ENCODE measurements around the gene CDC37. TPM values are rescaled to one million over a fixed set of nuclear protein-coding genes. Genes with fewer than 3 reads are reported as not detected.

Gene CDC37
- total RNA-seq: 128 TPM

DNA sequence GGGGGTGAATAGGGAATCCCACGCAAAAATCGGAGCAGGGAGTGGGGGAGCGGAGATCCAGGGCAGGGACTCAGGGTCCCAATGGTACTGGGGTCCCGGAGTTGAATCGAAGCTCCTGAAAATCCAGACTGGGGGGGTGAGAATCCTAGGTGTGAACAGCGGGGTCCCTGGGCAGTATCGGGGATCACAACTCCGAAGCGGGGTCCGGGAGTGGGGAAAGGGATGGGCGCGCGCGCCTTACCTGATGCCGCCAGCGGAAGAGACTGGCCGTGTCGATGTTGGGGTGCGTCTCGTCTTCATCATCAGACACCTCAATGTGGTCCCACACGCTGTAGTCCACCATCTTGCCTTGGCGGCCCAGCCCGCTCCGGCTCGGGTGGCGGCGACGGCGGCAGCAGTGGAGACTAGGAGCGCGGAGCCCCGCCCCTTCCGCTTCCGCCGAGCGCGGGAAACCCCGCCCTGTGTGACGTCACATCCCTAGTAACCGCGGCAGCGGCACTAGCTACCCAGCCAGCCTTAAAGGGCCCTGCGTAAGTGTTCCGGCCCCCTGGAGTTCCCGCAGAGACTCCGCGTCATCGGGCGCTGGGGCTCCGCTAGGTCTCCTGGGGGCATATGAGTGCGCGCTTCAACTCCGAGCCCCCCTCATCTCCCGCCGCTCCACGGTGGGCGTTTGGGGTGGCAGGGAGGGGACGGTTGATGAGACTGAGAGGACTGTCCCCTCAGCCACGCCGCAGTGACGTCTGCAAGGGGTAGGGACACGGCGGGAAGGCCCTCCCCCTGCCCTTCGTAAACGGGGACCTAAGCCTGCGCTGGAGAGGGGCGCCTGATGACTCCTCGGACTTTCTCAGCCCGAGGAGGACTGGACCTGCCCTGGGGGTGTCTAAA is at the start of gene CDC37:
CDC37 (minus strand) TSS at position 406 of the 885 bp plus-strand sequence; CDS start at position 343, 63 bp downstream.
- ATAC-seq: peak; percentile 98
- intact Hi-C loops (cut with DNase I): no loop called here
- peak; percentile 98 for DNase-seq (ENCODE audit: low spot score)

DNA sequence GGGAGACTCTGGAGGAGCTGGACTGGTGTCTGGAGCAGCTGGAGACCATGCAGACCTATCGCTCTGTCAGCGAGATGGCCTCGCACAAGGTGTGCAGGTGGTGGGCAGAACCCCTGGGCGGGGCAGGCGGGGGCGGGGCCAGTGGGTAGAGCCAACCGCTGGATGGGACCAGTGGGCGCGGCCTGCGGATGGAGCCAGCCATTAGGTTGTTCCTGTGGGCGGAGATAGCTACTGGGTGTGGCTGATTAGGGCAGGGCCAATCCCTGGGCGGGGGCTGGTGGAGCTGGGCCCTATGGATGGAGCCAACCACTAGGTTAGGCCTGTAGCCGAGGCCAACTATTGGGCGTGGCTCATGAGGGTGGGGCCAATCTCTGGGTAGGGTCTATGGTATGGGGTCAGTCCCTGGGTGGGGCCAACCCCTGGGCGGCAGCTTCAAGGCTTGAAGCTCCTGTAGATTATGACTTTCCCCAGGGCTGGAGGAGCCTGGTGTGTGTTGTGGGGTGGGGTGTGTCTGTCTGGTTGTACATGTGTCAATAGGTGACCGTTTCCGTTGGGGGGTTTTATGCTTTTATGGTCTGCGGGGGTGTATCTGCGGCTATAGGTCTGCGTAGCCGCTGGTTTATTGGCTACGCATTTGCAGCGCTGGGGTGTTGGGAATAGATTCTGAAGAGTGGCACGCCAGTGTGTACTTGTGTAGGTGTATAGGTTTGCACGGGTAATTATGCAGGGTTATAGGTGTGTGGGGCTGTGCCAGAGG is 47.7 kb upstream of the CDC37 start:
- DNase-seq (ENCODE audit: low spot score) (no peak), ATAC-seq (no peak)
- intact Hi-C loops (cut with DNase I): no loop called here

DNA sequence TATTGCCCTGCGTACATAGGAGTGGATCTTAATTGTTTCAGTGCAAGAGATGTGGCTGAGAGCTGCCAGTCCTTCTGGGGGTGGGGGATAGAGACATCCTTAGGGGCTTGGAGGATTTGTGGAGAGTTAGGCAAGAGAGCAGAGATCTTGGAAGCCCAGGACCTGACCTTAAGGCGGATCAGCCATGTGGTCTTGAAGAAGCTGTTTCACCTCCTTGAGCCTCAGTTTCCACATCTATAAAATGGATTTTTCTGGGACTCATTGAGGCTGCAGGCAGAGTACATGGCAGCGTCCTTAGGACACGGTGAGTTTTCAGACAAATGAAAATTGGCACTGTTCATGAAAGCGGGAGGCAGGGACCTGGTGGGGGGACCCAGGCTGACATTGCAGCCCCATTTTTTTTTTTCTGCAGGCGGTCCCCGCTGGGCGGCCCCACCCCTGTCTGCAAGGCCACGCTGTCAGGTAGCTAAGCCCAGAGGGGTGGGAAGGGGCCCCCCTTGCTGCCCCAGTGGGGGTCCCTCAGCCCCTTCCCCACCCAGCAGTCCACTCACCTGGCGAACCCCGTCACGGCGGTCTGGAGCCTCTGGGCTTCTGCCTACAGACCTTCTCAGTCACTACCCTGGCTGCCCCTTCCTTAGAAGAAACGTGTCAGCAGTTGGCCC is 47.0 kb upstream of the CDC37 start:
- ATAC-seq (no peak), DNase-seq (ENCODE audit: low spot score) (no peak)
- intact Hi-C loops (cut with DNase I): no loop called here

DNA sequence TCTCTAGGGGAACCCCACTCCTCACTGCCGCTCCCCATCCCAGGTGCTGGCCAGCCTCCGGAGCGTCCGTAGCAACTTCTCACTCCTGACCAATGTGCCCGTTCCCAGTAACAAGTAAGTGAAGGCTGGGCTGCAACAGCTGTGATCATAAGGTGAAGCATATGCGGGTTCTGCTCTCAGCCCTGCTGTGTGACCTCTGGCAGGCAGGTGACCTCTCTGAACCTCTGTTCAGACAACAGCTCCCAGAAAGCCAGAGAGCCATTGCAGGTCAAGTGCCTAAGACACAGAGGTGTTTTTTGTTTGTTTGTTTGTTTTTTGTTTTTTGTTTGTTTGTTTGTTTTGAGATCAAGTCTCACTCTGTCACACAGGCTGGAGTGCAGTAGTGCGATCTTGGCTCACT is 45.7 kb upstream of the CDC37 start:
- ATAC-seq (no peak), DNase-seq (ENCODE audit: low spot score) (no peak)
- intact Hi-C loops (cut with DNase I): no loop called here

DNA sequence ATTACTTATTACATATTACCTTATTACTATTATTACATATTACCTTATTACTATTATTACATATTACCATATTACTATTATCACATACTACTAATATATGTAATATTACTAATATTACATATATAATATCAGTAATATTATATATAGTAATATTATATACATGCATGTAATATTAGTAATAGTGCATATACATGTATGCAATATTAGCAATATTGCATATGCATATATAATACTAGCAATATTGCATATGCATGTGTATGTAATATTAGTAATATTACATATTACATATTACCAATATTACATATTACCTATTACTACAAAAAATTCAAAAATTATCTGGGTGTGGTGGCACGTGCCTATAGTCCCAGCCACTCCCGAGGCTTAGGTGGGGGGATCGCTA is 39.4 kb upstream of the CDC37 start:
- intact Hi-C loops (cut with DNase I): no loop called here
- DNase-seq (ENCODE audit: low spot score) (no peak), ATAC-seq (no peak)

DNA sequence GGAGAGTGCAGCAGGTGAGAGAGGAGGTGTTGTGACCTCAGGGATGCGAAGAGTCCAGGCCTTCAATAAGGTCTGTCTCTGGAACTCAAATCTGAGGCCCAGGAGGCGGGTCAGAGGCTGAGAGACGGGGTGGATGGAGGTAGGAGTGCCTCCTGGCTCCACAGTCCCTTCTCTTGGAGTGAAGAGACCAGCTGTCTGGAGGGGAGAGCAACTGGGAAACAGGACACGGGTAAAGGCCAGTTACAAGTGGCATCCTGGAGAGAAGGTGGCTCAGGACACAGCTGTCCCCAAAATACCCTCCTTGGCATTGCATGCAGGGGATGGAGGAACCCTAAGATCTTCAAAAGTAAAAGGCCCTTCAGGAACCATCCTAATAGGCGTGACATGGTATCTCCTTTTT is 36.2 kb upstream of the CDC37 start:
- no peak for ATAC-seq
- intact Hi-C loops (cut with DNase I): no loop called here
- no peak for DNase-seq (ENCODE audit: low spot score)

DNA sequence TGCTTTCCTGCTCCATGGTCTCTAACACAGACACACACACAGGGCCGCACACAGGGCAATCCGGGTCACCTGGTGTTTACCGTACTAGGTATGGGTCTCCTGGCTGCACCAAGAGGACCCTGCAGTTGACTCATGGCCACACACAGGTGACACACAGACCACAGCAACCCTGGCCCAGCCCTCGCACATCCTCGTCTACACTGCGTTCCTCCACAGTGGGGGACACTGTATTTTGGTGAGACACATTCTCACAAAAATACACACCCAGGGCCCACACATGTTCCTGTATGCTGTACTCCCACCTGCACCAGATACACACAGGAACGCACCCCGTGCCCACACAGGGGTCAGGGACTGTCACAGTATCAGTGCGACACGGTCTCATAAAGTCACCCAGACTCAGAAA is 29.8 kb upstream of the CDC37 start:
- no peak for DNase-seq (ENCODE audit: low spot score)
- no peak for ATAC-seq
- intact Hi-C loops (cut with DNase I): no loop called here

DNA sequence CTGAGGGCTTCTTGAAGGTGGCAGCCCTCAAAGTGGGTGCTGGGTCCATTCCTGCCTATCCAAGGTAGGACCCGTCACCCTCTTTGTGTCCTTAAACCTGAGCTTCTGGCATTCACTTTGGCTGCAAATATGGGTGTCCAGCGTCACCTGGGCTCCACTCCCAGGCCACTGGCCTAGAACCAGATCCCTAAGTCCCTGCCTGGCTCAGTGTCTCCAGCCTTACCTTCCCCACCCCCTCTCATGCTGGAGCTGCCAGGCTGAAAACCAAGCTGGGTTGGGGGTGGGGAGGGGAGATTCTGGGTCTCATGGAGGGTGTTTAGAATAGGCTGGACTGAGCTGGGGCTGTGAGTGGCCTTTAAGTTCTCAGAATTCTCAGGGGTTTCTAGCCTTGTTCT is 29.4 kb upstream of the CDC37 start:
- ATAC-seq: no peak
- intact Hi-C loops (cut with DNase I): no loop called here
- DNase-seq (ENCODE audit: low spot score): no peak

DNA sequence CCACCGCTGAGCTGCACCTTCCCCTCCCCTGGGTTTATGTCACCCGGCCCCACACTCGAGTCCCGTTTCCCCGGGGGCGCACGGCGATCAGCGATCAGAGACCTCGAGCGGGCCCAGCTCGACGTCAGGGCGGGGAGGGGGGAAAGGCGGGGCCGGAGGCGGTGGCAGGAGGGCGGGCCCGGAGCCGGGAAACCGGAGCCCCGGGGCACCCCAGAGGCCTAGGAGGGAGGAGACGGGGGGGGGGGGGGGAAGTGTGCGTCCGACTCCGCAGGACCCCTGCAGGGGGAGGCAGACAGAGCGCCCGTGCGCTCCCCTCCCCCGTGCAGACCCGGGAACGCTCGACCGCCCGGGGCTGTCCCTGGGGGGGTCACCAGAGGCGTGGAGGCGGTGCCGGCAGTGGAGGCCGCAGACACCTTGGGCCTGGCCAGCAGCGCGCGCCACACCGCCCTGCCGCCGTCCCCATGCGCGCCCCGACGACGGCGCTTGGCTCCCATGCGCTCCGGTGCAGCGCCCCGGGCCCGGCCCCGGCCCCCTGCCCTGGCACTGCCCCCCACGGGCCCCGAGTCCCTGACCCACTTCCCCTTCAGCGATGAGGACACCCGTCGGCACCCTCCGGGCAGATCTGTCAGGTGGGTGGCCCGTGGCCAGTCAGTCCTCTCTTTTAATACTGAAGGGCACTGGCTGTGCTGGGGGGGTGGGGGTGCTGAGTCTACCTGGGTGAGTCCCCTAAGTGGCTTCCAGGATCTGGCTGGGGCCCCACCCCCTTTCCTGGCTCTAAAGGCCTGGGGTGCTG is 28.8 kb upstream of the CDC37 start:
- intact Hi-C loops (cut with DNase I): no loop called here
- DNase-seq (ENCODE audit: low spot score) (peak; percentile 84), ATAC-seq (peak; percentile 80)

DNA sequence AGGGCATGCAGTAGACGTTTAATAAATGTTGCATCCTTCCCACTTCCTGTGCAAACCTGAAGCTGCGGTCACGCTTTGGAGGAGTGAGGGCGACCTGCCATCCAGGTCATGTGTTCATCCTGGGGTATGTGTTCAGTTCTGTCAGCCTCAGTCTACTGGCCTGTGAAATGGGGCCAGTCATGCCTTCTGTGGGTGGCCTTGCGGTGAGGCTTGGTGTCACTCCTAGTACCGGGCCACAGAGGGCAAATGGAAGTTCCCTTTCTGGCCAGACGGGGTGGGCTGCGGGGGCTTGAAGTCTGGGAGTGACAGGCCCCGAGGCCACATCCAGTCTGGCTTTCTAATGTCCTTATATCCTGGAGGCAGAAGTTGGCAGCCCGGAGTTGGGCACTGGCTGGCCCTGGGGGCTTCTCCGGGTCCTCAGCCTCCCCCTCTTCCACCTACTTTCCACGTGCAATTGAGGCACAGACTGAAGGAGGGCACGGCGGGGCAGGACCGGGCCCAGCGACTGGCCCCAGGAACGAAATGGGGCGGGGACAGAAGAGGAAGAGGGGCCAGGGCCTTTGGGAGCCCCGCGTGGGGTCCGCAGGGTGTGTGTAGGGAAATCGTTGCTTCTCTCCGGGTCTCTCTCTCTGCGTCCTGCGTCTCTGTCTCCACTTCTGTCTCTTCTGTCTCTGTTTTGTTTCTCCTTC is 28.1 kb upstream of the CDC37 start:
- intact Hi-C loops (cut with DNase I): no loop called here
- ATAC-seq: peak; percentile 23
- DNase-seq (ENCODE audit: low spot score): no peak

DNA sequence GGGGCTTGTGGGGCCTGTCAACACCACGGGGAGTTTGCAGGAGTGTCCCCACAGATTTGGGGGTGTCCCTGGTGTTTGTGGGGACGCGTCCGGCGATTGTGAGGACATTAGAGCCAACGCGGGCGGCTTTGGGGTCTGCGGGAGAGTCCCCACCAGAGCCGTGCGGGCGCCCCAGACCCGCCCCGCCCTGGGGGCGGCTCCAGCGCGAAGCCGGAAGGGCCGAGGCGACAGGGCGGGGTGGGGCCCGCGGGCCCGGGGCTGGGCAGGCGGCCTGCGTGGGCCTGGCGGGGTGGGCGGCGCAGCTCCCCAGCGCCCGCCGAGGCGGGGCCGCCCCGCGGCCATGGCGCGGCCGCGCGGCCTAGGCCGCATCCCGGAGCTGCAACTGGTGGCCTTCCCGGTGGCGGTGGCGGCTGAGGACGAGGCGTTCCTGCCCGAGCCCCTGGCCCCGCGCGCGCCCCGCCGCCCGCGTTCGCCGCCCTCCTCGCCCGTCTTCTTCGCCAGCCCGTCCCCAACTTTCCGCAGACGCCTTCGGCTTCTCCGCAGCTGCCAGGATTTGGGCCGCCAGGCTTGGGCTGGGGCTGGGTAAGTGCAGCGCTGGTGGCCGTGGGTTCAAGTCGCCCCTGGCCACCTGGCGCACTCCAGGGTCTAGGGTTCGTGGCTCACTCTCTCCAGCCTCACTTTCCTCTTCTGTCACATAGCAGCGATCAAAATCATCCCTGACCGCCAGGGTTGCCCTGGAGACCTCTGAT is 27.3 kb upstream of the CDC37 start:
- DNase-seq (ENCODE audit: low spot score) (no peak), ATAC-seq (peak; percentile 79)
- intact Hi-C loops (cut with DNase I): no loop called here

DNA sequence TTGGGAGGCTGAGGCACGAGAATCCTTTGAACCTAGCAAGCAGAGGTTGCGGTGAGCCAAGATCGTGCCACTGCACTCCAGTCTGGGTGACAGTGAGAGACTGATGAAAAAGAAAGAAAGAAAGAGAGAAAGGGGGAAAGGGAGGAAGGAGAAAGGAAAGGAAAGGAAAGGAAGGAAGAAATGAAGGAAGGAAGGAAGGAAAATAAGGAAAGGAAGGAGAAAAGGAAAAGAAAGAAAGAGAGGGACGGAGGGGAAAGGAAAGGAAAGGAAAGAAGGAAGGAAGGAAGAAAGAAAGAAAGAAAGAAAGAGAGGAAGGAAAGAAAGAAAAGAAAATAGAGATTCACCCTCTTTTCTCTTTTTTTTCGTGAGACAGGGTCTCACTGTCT is 25.6 kb upstream of the CDC37 start:
- no peak for DNase-seq (ENCODE audit: low spot score)
- intact Hi-C loops (cut with DNase I): no loop called here
- no peak for ATAC-seq

DNA sequence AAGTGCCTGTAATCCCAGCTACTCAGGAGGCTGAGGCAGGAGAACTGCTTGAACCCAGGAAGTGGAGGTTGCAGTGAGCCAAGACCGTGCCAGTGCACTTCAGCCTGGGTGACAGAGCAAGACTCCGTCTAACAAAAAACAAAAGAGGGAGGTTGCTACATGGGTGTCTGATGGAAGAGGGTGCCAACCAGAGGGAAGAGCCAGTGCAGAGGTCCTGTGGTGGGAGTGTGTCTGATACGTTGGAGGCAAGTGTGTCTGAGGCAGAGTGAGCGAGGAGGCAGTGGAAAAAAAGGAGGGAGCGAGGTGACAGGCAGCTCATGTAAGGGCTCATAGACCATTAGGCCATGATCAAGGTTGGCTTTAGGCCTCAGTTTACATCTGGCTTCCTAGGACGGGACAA is 23.8 kb upstream of the CDC37 start:
- no peak for ATAC-seq
- DNase-seq (ENCODE audit: low spot score): no peak
- intact Hi-C loops (cut with DNase I): no loop called here

DNA sequence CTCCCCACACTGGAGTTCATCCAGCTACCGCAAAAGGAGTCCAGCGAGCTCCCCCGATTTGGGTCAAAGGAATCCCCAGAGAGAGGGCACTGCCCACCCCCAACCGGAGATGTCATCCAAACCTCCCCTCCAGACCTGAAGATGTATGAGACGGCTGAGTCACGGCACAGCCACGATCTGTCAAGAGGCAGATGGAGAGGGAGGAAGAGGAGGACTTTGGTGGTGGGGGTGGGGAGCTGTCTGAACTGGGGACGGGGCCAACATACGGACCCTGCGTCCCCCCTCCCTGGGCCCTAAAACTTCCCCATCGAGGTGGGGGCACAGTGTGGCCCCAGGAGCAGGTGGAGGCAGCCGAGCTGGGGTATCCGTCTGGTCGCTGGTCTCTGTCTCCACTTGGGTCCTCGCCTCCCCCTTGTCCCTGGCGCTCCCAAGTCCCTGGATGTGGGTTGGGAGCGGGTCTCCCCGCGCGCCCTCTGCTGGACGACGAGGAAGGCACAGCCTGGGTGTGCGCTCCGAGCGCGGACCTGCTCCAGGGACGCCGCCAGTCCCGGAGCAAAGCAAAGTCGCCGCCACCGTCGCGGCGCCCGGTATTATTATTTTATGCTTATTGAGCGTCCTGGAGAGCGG is 20.8 kb upstream of the CDC37 start:
- peak; percentile 90 for ATAC-seq
- peak; percentile 89 for DNase-seq (ENCODE audit: low spot score)
- intact Hi-C loops (cut with DNase I): no loop called here

DNA sequence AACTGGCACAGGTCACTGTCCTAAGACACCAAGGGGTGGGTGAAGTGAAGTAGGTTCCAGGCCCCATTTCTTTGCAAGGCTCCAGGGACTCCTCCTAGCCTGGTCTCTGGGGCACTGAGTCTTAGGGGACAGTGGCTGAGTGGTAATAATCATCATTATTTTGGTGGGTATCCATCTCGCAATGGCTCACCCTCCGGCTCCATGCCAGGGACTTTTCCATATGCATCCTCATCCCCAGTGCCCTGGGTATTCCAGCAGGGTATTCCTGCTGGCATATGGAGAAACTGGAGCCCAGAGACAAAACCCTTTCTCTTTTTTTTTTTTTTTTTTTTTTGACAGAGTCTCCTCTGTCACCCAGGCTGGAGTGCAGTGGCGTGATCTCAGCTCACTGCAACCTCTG is 19.5 kb upstream of the CDC37 start:
- DNase-seq (ENCODE audit: low spot score) (no peak), ATAC-seq (no peak)
- intact Hi-C loops (cut with DNase I): no loop called here

DNA sequence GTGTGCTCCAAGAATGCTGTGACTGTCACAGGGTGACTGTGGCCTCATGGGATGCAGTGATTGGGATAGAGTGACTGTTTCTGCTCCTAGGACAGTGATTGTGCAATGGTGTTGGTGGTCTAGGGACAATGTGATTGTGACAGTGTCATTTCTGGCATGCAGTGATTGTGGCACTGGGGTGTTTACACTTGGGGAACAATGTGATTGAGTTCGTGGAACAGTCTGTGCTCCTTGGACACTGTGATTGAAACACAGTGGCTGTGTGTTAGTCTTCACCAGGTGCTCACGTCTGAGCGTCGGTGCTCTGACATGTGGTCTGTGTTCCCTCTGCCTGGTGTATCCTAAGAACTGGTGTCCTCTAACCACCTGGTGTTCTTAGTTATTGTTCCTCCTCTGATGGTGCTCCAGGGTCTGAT is 18.7 kb upstream of the CDC37 start:
- intact Hi-C loops (cut with DNase I): no loop called here
- DNase-seq (ENCODE audit: low spot score) (no peak), ATAC-seq (no peak)

DNA sequence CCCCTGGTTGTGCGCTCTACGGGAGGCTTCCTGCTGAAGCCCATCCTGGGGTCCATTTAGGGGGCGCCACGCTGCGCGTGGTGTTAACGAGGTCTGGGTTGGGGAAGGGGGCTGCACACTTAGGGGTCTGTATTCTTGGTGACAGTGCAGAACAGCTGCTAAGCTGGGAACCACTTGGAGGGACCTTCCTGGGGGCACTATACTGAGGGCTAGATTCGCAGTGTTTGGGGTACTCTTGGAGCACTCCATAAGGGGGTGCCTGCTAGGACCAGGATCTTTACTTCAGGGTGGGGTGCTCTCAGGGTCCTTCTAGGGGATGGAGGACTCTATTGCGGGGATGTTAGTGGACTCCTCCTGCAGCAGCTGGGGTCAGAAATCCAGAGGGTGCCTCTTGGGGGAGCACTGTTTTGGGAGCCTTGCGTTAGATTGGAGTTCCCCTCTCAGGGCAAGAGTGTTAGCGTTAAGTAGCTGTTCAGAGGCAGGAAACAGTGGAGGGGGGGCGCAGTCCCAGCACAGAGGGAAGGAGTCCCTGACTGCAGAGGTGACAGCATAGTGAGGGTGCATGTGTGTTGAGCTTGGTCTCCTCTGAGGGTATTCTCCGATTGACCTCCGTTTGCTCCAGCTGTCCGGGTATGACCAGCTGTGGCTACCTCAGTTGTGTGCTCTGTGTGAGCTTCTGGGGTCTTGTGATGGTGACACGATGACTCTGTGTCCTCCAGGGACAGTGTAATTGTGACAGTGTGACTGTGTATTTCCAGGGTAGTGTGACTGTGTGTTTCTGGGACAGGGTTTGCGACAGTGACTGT is 18.1 kb upstream of the CDC37 start:
- DNase-seq (ENCODE audit: low spot score) (no peak), ATAC-seq (no peak)
- intact Hi-C loops (cut with DNase I): no loop called here
